Fibroblast of skin of back (primary cell): ENCODE measurements around the gene CYP39A1.

ENCODE experiments used
- DNase-seq: peaks from one replicate; pipeline ENCODE4 v3.0.0-alpha.2; 2013

The CYP39A1 gene

DNA sequence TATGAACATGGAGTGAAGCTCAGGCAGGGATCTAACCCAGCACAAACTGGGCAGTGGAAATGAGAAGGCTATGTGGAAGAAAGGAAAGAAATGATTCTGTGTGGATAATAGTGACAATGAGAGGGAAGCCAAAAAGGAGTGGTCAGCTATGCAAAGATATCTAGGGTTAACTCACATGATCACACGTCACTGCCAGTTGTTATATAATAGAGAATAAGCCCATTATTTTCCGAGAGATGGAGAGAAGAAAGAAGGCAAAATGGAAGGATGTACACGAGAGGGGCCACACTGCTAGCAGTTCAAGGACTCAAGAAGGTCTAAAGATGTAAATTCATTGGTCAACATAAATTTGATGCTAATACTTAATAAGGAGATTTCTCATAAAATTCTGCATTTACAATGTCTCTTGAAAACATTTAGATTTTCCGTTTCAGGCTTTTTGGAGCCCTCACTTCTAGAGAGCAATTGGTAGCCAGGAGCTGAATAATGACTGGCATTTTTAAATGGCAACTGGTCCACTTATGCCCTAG, 142.6 kb downstream of the CYP39A1 start:
- DNase-seq, result no peak

- DNase-seq, result no peak
Observed at GRCh38 chr6:46509063-46509462, 143.6 kb downstream of the CYP39A1 start.

DNA sequence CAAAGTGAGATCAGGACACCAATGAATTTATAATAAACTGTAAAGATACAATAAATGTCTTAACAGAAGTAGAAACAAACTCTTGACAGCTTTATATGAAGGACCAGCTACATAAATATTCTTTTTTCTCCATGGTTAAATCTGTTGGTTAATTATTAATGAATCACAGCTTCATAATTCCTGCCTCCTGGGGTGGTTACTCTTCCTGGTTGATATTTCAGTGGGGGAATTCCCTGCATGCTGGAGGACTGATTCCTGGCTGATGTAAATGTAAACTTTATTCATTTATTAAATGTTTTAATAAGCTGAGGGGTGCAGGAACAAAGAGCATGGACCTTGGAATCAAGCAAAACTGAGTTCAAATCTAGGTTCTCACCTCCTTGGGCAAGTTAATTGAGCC, 145.2 kb downstream of the CYP39A1 start:
- DNase-seq, result no peak

DNA sequence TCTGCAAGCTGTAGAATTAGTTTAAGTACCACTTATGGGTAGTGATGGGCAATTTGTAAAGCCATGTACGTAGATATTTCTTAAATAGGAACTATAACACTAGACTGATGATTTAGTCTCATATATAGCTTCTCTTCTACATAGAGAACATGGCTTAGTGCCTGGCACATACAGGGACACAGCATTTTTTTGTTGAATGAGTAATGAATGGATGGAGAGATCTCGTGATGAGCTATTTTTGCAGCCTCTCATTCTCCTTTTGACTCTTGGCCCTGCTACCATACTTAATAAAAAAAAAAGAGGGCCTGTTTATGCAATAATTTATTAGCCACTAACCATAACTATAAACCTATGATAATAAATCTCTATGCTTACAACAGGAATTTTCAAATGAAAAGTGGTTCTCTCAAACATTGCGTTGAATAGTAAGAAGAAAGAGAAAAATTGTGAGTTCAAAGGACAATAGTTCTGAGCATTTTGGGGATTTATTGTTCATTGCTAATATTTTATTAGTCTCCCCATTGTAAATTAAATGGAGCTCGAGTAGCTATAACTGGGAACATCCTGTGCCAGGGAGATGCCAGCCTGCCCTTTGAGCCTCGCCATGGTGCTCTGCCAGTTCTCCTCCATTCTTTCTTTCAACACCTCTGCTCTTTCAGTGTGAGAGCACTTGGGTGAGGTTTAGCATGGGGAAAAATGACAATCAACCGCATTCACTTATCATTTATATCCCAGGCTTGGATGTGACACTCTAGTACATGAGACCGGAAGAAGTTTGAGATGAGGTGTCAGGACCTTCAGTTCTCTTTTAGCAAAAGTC, 146.7 kb downstream of the CYP39A1 start:
- DNase-seq, result no peak

DNA sequence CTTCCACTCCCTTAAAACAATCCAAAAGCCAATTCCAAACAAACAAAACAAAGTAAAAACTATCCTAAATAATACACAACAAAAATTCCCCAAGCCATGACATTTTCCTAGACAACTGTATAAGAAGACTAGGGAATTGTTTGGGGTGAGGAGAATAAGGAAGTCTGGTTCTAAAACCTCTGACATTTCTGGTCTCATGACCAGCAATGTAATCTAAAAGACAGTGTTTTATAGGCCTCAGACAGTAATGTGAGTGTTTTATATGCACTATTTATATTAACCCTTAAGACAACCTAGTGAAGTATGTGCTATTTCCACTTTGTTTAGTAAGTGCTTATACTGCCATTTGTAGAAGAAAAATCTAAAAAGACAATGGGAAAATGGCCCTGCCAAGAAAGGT, 148.4 kb downstream of the CYP39A1 start:
- DNase-seq, result no peak

- no peak for DNase-seq
Observed at GRCh38 chr6:46502486-46503119, 150.0 kb downstream of the CYP39A1 start.

DNA sequence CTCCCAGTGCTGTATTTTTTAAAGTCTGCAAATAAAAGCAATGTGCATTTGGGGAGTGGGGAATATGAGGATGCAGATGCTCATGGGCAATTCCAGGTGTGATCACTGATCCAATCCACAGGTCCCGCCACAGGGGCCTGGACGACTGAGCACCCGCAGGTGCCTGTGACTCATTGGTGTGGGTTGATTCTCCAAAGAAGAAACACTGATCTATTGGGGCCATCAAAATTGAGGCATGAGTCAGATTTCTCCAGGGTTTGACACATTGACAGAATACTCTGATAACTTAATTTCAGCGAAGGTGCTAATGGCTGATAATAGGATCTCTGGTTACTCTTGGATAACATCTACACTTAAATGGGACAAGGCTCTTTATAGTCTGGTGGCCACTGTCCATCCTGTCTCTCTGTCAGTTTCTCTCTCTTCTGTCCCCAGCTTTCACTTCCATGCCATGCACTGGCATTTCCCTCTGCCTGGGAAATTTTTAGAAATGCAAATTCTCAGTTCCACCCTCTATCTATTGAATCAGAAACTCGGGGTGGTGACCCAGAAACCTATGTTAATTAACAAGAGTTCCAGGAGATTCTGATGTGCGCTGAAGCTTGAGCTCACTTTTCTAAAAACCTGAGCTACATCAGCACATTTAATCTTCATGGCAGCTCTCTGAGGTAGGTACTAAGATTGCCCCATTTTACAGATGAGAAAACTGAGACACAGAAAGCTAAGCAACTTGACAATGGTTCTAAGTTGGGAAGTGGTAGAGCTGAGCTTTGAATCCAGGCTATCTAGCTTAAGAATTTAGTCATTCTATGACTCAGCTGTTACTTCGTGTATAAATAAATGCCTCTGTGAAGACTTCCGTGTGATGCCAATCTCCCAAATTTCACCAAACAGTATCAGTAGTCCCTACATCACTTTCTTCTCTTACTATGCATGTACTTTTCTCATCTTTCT, 151.2 kb downstream of the CYP39A1 start:
- DNase-seq, result peak; percentile 32

- no peak for DNase-seq
Observed at GRCh38 chr6:46500382-46500781, 152.2 kb downstream of the CYP39A1 start.
